A549 (cell line): ENCODE measurements around the gene SEMA5A.

Source experiments
- CEBPB ChIP-seq, 2 experiments: fragments of >200 bp in 1 of 2; sonication (Bioruptor Twin) in 1 of 2; formaldehyde crosslinking in 1 of 2; IDR thresholded peaks; 2 replicates each; pipeline ENCODE4 v1.6.1; 2012 to 2016
- CTCF ChIP-seq: fragments of >200 bp; sonication (Bioruptor Twin); formaldehyde crosslinking; IDR thresholded peaks from 3 replicates; pipeline ENCODE4 v1.5.1; 2016
- FOSL2 ChIP-seq, 2 experiments: fragments of 450-650 bp in 1 of 2; fragments of >200 bp in 1 of 2; sonication (Bioruptor Twin) in 1 of 2; formaldehyde crosslinking; IDR thresholded peaks; 2 replicates each; pipeline versions ENCODE4 v1.5.0 to v1.6.1; 2016 to 2020; ENCODE audit warnings: mild to moderate bottlenecking in 1 of 2, moderate library complexity in 1 of 2
- GATA3 ChIP-seq: IDR thresholded peaks from 2 replicates; pipeline ENCODE4 v1.6.1; 2012; ENCODE audit warnings: borderline replicate concordance
- HOXB5 ChIP-seq: fragments of 250-450 bp; sonication (Bioruptor Pico); IDR thresholded peaks from 2 replicates; pipeline ENCODE4 v1.5.0; 2020; ENCODE audit warnings: mild to moderate bottlenecking, moderate library complexity
- MAX ChIP-seq: IDR thresholded peaks from 2 replicates; pipeline ENCODE4 v1.6.1; 2012
- PHF8 ChIP-seq: fragments of 200-600 bp; sonication (generic); IDR thresholded peaks from 2 replicates; pipeline ENCODE4 v1.6.1; 2016; ENCODE audit warnings: low read depth, mild to moderate bottlenecking, antibody characterized with exemption, moderate library complexity, borderline replicate concordance
- POLR2A ChIP-seq: IDR thresholded peaks from 2 replicates; pipeline ENCODE4 v1.6.1; 2012; ENCODE audit warnings: mild to moderate bottlenecking, low read length
- RAD21 ChIP-seq, 2 experiments: fragments of >200 bp in 1 of 2; sonication (Bioruptor Twin) in 1 of 2; formaldehyde crosslinking in 1 of 2; IDR thresholded peaks in 1 of 2; conservative IDR thresholded peaks in 1 of 2; 2 replicates in 1 of 2; 3 replicates in 1 of 2; pipeline ENCODE4 v1.6.1; 2012 to 2018; ENCODE audit warnings: inconsistent platforms in 1 of 2
- RARB ChIP-seq: fragments of 250-450 bp; sonication (Bioruptor Pico); IDR thresholded peaks from 2 replicates; pipeline ENCODE4 v1.8.0; 2021; ENCODE audit warnings: mild to moderate bottlenecking, moderate library complexity
- RFX5 ChIP-seq: fragments of 450-650 bp; IDR thresholded peaks from 2 replicates; pipeline ENCODE4 v1.7.1; 2014; ENCODE audit warnings: antibody characterized with exemption, mild to moderate bottlenecking, moderate library complexity
- TF ChIP-seq, protein P1 (sequence below): fragments of 200-600 bp; sonication (generic); IDR thresholded peaks from 2 replicates; pipeline ENCODE4 v1.6.1; 2016; ENCODE audit warnings: antibody characterized with exemption, mild to moderate bottlenecking, moderate library complexity
- TF ChIP-seq, protein P2 (sequence below): fragments of >200 bp; sonication (Bioruptor Twin); formaldehyde crosslinking; IDR thresholded peaks from 3 replicates; pipeline ENCODE4 v1.6.1; 2016

DNA sequence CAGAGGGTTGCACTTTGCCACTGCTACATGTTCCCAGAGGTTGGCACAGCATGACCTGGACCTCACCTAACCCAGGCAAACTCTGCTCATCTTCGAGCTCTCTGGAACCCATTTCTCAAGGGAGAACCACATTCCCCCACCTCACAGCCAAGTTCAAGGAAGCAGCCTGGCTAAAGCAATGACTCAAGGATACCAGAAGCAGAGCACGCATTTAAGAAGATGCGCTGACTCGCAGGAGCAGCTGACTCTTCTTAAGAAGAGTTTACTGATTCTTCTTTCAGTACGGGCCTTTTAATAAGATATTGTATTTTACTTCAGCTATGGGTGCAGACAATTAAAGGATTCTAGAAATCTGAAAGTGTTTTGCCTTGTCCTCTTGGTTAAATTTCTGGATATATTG is 4.1 kb upstream of the SEMA5A start:
- no peak for TF ChIP-seq RAD21 (conservative IDR thresholded peaks at IDR 0.05 in 1 of 2, IDR thresholded peaks at IDR 0.05 in 1 of 2)
- no peak for TF ChIP-seq GATA3
- no peak for TF ChIP-seq MAX
- TF ChIP-seq CTCF: no peak
- TF ChIP-seq PHF8: no peak
- no peak for TF ChIP-seq RARB (CRISPR knock-in tag)
- no peak for TF ChIP-seq HOXB5 (CRISPR knock-in tag)
- no peak for TF ChIP-seq POLR2A
- TF ChIP-seq RFX5: no peak
- TF ChIP-seq CEBPB (IDR thresholded peaks at IDR 0.05): no peak
- TF ChIP-seq FOSL2 (IDR thresholded peaks at IDR 0.05): no peak
- no peak for TF ChIP-seq FOSL2 (CRISPR knock-in tag; IDR thresholded peaks at IDR 0.05)
- TF ChIP-seq, protein P1, sequence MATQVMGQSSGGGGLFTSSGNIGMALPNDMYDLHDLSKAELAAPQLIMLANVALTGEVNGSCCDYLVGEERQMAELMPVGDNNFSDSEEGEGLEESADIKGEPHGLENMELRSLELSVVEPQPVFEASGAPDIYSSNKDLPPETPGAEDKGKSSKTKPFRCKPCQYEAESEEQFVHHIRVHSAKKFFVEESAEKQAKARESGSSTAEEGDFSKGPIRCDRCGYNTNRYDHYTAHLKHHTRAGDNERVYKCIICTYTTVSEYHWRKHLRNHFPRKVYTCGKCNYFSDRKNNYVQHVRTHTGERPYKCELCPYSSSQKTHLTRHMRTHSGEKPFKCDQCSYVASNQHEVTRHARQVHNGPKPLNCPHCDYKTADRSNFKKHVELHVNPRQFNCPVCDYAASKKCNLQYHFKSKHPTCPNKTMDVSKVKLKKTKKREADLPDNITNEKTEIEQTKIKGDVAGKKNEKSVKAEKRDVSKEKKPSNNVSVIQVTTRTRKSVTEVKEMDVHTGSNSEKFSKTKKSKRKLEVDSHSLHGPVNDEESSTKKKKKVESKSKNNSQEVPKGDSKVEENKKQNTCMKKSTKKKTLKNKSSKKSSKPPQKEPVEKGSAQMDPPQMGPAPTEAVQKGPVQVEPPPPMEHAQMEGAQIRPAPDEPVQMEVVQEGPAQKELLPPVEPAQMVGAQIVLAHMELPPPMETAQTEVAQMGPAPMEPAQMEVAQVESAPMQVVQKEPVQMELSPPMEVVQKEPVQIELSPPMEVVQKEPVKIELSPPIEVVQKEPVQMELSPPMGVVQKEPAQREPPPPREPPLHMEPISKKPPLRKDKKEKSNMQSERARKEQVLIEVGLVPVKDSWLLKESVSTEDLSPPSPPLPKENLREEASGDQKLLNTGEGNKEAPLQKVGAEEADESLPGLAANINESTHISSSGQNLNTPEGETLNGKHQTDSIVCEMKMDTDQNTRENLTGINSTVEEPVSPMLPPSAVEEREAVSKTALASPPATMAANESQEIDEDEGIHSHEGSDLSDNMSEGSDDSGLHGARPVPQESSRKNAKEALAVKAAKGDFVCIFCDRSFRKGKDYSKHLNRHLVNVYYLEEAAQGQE: no peak
- TF ChIP-seq, protein P2, sequence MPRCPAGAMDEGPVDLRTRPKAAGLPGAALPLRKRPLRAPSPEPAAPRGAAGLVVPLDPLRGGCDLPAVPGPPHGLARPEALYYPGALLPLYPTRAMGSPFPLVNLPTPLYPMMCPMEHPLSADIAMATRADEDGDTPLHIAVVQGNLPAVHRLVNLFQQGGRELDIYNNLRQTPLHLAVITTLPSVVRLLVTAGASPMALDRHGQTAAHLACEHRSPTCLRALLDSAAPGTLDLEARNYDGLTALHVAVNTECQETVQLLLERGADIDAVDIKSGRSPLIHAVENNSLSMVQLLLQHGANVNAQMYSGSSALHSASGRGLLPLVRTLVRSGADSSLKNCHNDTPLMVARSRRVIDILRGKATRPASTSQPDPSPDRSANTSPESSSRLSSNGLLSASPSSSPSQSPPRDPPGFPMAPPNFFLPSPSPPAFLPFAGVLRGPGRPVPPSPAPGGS: no peak
